Measurements from ENCODE around the gene RIT2. TPM values are rescaled to one million over a fixed set of nuclear protein-coding genes. Genes with fewer than 3 reads are reported as not detected.
A peak's percentile ranks its signal among the peaks of the same experiment; 100 is the strongest.

Gene RIT2
- polyA plus RNA-seq, 1 of the 3 experiments (the other 2 are of a cell fraction), result not detected

GRCh38 chr18:42954887-42955286 is 160.6 kb downstream of the RIT2 start:
- no peak overlapping the region for H3K4me2 ChIP-seq
- H3K36me3 ChIP-seq (replicated peaks in 1 of 2; ENCODE audit: control insufficient read depth in 1 of 2, insufficient read depth in 2 of 2, low read length in 1 of 2), result no peaks in the 10 kb centered on the region
- CTCF ChIA-PET, result interaction anchor here (0.8 to 1.6 kb wide), 7 partner anchors 9 to 359 kb away, joined by 3 to 5 read pairs (median 3); no protein-coding TSS in a partner anchor
- TF ChIP-seq, protein P1, sequence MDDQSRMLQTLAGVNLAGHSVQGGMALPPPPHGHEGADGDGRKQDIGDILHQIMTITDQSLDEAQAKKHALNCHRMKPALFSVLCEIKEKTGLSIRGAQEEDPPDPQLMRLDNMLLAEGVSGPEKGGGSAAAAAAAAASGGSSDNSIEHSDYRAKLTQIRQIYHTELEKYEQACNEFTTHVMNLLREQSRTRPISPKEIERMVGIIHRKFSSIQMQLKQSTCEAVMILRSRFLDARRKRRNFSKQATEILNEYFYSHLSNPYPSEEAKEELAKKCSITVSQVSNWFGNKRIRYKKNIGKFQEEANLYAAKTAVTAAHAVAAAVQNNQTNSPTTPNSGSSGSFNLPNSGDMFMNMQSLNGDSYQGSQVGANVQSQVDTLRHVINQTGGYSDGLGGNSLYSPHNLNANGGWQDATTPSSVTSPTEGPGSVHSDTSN (IDR thresholded peaks at IDR 0.05), result no peak
- 0 out of 2 replicates have a peak, but pooled peaks have one; percentile 4 for TF ChIP-seq RCOR1 (IDR thresholded peaks at IDR 0.05; ENCODE audit: low read length)
- TF ChIP-seq FOXM1 (IDR thresholded peaks at IDR 0.05; ENCODE audit: low read depth), result no peak
- TF ChIP-seq EP300 (IDR thresholded peaks at IDR 0.05; ENCODE audit: borderline replicate concordance in 1 of 2, low read depth in 1 of 2, low read length in 1 of 2), result peak in 1 of 2 experiments; percentile 85; a peak in 2 of 4 replicates
- no peaks in the 10 kb centered on the region for H3F3A ChIP-seq (replicated peaks; ENCODE audit: insufficient read depth)
- DNase-seq, result no peak
- H3K9ac ChIP-seq, result no peak overlapping the region
- no peaks in the 10 kb centered on the region for H3K9me3 ChIP-seq
- no peaks in the 10 kb centered on the region for H3K9me2 ChIP-seq
- POLR2A ChIA-PET, result no interaction called here
- H3K27ac ChIP-seq (ENCODE audit: low read depth in 2 of 2, low read length in 1 of 2), result peak overlapping the region in 1 of 2 experiments; percentile 11; a peak in 1 of 4 replicates
- H4K20me1 ChIP-seq (ENCODE audit: insufficient read depth), result no peaks in the 10 kb centered on the region
- H3K4me3 ChIP-seq (ENCODE audit: low read depth in 2 of 2, low read length in 1 of 2), result no peak overlapping the region
- H2AFZ ChIP-seq (ENCODE audit: low read depth), result no peak overlapping the region
- WGBS (ENCODE audit: low lambda C conversion rate), result 9% methylated on average over 1 of the region's 1 CpG
- no peaks in the 10 kb centered on the region for H3K27me3 ChIP-seq (ENCODE audit: insufficient read depth)
- H3K4me1 ChIP-seq (ENCODE audit: control insufficient read depth in 1 of 2, insufficient read depth in 2 of 2, low read depth in 1 of 2, low read length in 1 of 2), result peaks cover 0 to 13% of the 10 kb centered on the region in 2 experiments; a peak in 2 of 4 replicates
- no peaks in the 10 kb centered on the region for H3K79me2 ChIP-seq (ENCODE audit: insufficient read depth)

DNA sequence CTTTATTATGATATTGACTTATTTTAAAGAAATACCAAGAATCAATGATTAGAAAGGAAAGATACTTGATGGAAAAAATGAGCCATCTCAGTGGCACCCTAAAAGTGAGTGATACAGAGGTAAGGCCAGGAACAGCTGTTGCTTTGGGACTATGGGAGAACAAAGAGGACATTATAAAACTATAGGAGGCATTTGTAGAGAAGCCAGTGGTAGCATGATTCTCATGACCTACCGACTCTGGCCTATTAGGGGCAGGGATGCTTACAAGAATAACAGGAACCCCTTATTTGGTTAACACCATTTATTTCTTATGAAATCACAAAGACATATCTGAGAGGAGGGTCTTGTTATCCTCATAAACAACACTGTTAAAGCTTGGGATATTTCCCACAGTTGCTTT is 162.2 kb downstream of the RIT2 start:
- H3K27me3 ChIP-seq (ENCODE audit: insufficient read depth), result no peaks in the 10 kb centered on the region
- H3K36me3 ChIP-seq (replicated peaks in 1 of 2; ENCODE audit: control insufficient read depth in 1 of 2, insufficient read depth in 2 of 2, low read length in 1 of 2), result no peaks in the 10 kb centered on the region
- H3K27ac ChIP-seq (ENCODE audit: low read depth in 2 of 2, low read length in 1 of 2), result no peak overlapping the region
- POLR2A ChIA-PET, result no interaction called here
- 50% methylated on average over 1 of the region's 1 CpG for WGBS (ENCODE audit: low lambda C conversion rate)
- TF ChIP-seq POLR2AphosphoS5 (IDR thresholded peaks at IDR 0.05; ENCODE audit: low read depth, low read length) (no peak), USF1 (IDR thresholded peaks at IDR 0.05; ENCODE audit: borderline replicate concordance, low read depth) (no peak), GATA2 (CRISPR knock-in tag; IDR thresholded peaks at IDR 0.05) (no peak), TEAD4 (IDR thresholded peaks at IDR 0.05; ENCODE audit: borderline replicate concordance, insufficient read depth) (no peak), SMC3 (IDR thresholded peaks at IDR 0.05; ENCODE audit: low read depth, low read length) (no peak), USF2 (IDR thresholded peaks at IDR 0.05; ENCODE audit: borderline replicate concordance, low read depth, low read length) (no peak), RCOR1 (IDR thresholded peaks at IDR 0.05; ENCODE audit: low read length) (no peak), FOXJ3 (CRISPR knock-in tag; IDR thresholded peaks at IDR 0.05) (no peak), FOXM1 (IDR thresholded peaks at IDR 0.05; ENCODE audit: low read depth) (no peak), GABPA (IDR thresholded peaks at IDR 0.05; ENCODE audit: low read depth) (no peak)
- no peak overlapping the region for H3K4me2 ChIP-seq
- no peaks in the 10 kb centered on the region for H4K20me1 ChIP-seq (ENCODE audit: insufficient read depth)
- H3K4me1 ChIP-seq (ENCODE audit: control insufficient read depth in 1 of 2, insufficient read depth in 2 of 2, low read depth in 1 of 2, low read length in 1 of 2), result peaks cover 0 to 6% of the 10 kb centered on the region in 2 experiments; a peak in 2 of 4 replicates
- no peak overlapping the region for H3K9ac ChIP-seq
- no peaks in the 10 kb centered on the region for H3K9me2 ChIP-seq
- no peak overlapping the region for H2AFZ ChIP-seq (ENCODE audit: low read depth)
- no peaks in the 10 kb centered on the region for H3K79me2 ChIP-seq (ENCODE audit: insufficient read depth)
- CTCF ChIA-PET, result no interaction called here
- H3K4me3 ChIP-seq (ENCODE audit: low read depth in 2 of 2, low read length in 1 of 2), result no peak overlapping the region
- H3F3A ChIP-seq (replicated peaks; ENCODE audit: insufficient read depth), result no peaks in the 10 kb centered on the region
- no peak for DNase-seq
- no peaks in the 10 kb centered on the region for H3K9me3 ChIP-seq
